ENCODE results near the gene ALPG. TPM values are rescaled to one million over a fixed set of nuclear protein-coding genes. Genes with fewer than 3 reads are reported as not detected.

ALPG gene
- total RNA-seq, 1 experiment from 2014 or later, result not detected

DNA sequence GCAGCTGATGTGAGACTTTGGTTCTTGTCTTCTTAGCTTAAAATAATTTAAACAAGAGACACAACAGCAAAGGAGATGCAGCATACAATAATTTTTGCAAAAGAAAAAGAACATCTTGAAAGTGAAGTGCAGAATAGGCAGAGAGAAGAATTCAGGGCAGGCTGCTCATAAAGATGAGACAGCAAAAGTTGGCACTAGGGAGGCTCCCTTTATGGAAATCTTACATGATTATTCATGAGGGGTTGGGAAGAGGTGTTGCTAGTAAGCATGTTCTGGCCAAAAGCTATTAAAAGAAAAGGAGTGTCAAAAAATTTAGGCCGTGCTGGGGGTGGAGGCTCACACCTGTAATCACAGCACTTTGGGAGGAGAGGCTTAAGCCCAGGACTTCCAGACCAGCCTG lies 32.3 kb upstream of the ALPG start:
- no peak for TF ChIP-seq EZH2 (IDR thresholded peaks at IDR 0.05; ENCODE audit: borderline replicate concordance, low read depth, low read length, poor library complexity, severe bottlenecking)
- TF ChIP-seq, protein P1, sequence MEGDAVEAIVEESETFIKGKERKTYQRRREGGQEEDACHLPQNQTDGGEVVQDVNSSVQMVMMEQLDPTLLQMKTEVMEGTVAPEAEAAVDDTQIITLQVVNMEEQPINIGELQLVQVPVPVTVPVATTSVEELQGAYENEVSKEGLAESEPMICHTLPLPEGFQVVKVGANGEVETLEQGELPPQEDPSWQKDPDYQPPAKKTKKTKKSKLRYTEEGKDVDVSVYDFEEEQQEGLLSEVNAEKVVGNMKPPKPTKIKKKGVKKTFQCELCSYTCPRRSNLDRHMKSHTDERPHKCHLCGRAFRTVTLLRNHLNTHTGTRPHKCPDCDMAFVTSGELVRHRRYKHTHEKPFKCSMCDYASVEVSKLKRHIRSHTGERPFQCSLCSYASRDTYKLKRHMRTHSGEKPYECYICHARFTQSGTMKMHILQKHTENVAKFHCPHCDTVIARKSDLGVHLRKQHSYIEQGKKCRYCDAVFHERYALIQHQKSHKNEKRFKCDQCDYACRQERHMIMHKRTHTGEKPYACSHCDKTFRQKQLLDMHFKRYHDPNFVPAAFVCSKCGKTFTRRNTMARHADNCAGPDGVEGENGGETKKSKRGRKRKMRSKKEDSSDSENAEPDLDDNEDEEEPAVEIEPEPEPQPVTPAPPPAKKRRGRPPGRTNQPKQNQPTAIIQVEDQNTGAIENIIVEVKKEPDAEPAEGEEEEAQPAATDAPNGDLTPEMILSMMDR (conservative IDR thresholded peaks at IDR 0.05; ENCODE audit: low read depth, low read length), result no peak

DNA sequence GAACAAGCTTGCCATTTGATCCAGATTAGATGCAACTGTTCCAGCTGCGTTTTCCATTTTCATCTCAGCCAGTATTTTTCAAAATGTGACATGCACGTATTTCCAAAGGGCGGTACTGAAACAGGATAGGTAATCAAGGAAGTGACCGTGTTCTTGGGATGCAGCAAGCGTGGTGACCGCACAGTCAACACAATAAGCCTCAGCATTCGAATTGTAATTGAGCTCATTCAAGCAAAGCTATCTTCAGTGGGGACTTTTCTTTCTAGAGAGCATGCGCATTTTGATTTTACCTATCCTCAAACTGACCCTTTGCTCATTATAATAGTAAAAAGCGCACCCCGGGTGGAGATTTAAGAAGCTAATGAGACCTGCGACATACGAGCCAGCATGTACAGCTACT lies 31.5 kb upstream of the ALPG start:
- Histone ChIP-seq H3K36me3 (ENCODE audit: insufficient read depth, low read length, poor library complexity, severe bottlenecking) (no peaks in the 10 kb centered on the region), H3K27ac (ENCODE audit: low read depth, low read length, poor library complexity, severe bottlenecking) (no peak overlapping the region), H3K4me3 (ENCODE audit: low read depth, low read length, poor library complexity, severe bottlenecking) (no peak overlapping the region), H3K9me3 (ENCODE audit: low read depth, low read length, poor library complexity, severe bottlenecking) (no peaks in the 10 kb centered on the region), H3K4me1 (ENCODE audit: insufficient read depth, low read length, poor library complexity, severe bottlenecking) (no peaks in the 10 kb centered on the region), H3K27me3 (replicated peaks; ENCODE audit: insufficient read depth, low read depth, low read length, poor library complexity) (no peaks in the 10 kb centered on the region)
- no TSS peak for BruUV-seq (replicated peaks)
- intact Hi-C loops (cut with micrococcal nuclease; ENCODE audit: unreplicated experiment), result no loop called here
- TF ChIP-seq, protein P1 (conservative IDR thresholded peaks at IDR 0.05; ENCODE audit: low read depth, low read length), result no peak
- no peak for TF ChIP-seq EZH2 (IDR thresholded peaks at IDR 0.05; ENCODE audit: borderline replicate concordance, low read depth, low read length, poor library complexity, severe bottlenecking)
- DNase-seq (ENCODE audit: low spot score), result no peak
- CTCF ChIA-PET, result no interaction called here
- POLR2A ChIA-PET (ENCODE audit: low non-redundant PET), result no interaction called here

More for the DNA sequence above, 32.3 kb upstream of the ALPG start:
- intact Hi-C loops (cut with micrococcal nuclease; ENCODE audit: unreplicated experiment), result no loop called here
- Histone ChIP-seq H3K4me3 (ENCODE audit: low read depth, low read length, poor library complexity, severe bottlenecking) (no peak overlapping the region), H3K9me3 (ENCODE audit: low read depth, low read length, poor library complexity, severe bottlenecking) (no peaks in the 10 kb centered on the region), H3K27ac (ENCODE audit: low read depth, low read length, poor library complexity, severe bottlenecking) (no peak overlapping the region), H3K36me3 (ENCODE audit: insufficient read depth, low read length, poor library complexity, severe bottlenecking) (no peaks in the 10 kb centered on the region), H3K27me3 (replicated peaks; ENCODE audit: insufficient read depth, low read depth, low read length, poor library complexity) (no peaks in the 10 kb centered on the region), H3K4me1 (ENCODE audit: insufficient read depth, low read length, poor library complexity, severe bottlenecking) (no peaks in the 10 kb centered on the region)
- no TSS peak for BruUV-seq (replicated peaks)
- POLR2A ChIA-PET (ENCODE audit: low non-redundant PET), result no interaction called here
- DNase-seq (ENCODE audit: low spot score), result no peak
- CTCF ChIA-PET, result no interaction called here

DNA sequence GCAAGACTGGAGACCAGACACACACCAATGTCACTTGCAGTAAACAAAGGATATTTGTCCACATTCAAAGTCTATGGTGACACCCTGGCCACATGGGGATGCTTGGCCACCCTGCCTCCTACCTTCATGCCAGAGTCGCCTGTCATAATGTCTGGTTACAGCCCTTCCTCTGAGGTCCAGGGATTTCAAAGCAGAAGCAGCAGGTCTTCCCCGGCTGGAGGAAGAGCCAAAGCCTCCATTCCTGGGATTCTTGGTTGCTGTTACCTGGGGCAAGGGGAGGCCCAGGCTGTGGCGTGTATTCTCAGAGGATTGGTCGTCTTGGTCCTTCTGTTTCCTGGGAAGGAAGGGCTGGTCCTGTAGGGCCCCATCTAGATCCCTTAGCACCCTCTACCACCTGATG lies 30.4 kb upstream of the ALPG start:
- Histone ChIP-seq H3K27me3 (replicated peaks; ENCODE audit: insufficient read depth, low read depth, low read length, poor library complexity) (peaks cover 2% of the 10 kb centered on the region), H3K27ac (ENCODE audit: low read depth, low read length, poor library complexity, severe bottlenecking) (no peak overlapping the region), H3K4me1 (ENCODE audit: insufficient read depth, low read length, poor library complexity, severe bottlenecking) (no peaks in the 10 kb centered on the region), H3K36me3 (ENCODE audit: insufficient read depth, low read length, poor library complexity, severe bottlenecking) (no peaks in the 10 kb centered on the region), H3K4me3 (ENCODE audit: low read depth, low read length, poor library complexity, severe bottlenecking) (no peak overlapping the region), H3K9me3 (ENCODE audit: low read depth, low read length, poor library complexity, severe bottlenecking) (no peaks in the 10 kb centered on the region)
- intact Hi-C loops (cut with micrococcal nuclease; ENCODE audit: unreplicated experiment), result no loop called here
- BruUV-seq (replicated peaks), result no TSS peak
- POLR2A ChIA-PET (ENCODE audit: low non-redundant PET), result no interaction called here
- TF ChIP-seq, protein P1 (conservative IDR thresholded peaks at IDR 0.05; ENCODE audit: low read depth, low read length), result no peak
- no peak for TF ChIP-seq EZH2 (IDR thresholded peaks at IDR 0.05; ENCODE audit: borderline replicate concordance, low read depth, low read length, poor library complexity, severe bottlenecking)
- CTCF ChIA-PET, result no interaction called here
- no peak for DNase-seq (ENCODE audit: low spot score)
